ENCODE measurements around the gene NUP210L. TPM values are rescaled to one million over a fixed set of nuclear protein-coding genes. Genes with fewer than 3 reads are reported as not detected.
A peak's percentile ranks its signal among the peaks of the same experiment; 100 is the strongest.

NUP210L gene
- total and polyA plus RNA-seq, 2 of the 13 experiments (the other 11 are each of a cell fraction or from before 2014, with no cell fraction given), result not detected

DNA sequence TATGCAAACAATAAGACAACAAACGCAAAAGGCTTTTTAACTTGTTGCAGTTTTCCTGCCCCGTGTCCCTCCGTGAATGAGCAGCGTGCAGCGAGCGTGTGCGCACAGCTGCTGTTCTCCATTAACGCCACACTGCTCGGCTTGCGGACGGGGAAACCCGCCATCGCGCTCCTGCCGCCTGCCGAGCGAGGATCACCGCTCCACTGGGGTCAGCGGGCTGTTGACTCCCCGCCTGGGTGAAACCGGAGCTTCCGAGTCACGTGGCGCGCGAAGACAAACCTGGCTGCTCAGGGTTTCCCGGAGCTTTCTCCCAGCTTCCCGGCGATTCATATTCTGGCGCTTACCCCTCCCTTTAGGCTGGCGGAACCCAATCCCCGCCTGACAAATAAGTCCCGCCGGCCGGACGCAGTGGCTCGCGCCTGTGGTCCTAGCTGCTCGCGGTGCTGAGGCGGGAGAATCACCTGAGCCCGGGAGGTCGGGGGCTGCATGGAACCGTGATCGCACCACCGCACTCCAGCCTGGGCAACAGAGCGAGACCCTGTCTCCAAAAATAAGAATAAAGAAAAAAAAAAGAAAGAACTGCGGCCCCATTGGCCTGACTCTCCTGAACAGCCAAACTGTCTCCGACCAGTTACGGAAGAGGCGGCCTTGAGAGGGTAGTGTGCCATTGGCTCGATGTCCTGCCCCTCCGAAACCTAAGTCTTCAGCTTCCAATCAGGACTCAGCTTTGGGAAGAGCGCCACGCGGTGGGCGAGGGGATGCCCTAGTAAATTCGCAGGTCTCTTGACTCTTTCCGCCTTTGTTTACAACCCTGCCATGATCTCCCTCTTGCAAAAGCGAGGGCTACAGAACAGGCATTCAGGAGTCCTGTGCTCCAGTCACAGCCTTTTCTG, 187.5 kb downstream of the NUP210L start, which contains the start of gene CREB3L4 (continued):
- TF ChIP-seq HNF4A (CRISPR knock-in tag; IDR thresholded peaks at IDR 0.05) (peak; percentile 11; the same call in 1 of the 2 replicates), MED13 (CRISPR knock-in tag; IDR thresholded peaks at IDR 0.05) (no peak), NCOR1 (IDR thresholded peaks at IDR 0.05; ENCODE audit: borderline replicate concordance, low read length) (0 out of 2 replicates have a peak, but pooled peaks have one; percentile 9), ZFP36 (IDR thresholded peaks at IDR 0.05; ENCODE audit: borderline replicate concordance, low read depth, low read length, partially characterized antibody) (no peak), ZNF607 (CRISPR knock-in tag; IDR thresholded peaks at IDR 0.05; ENCODE audit: borderline replicate concordance) (peak; percentile 88), ZSCAN12 (CRISPR knock-in tag; IDR thresholded peaks at IDR 0.05) (no peak; the same call in 1 of the 2 replicates), CHD2 (IDR thresholded peaks at IDR 0.05; ENCODE audit: low read depth, low read length) (no peak; the same call in none of the 2 replicates), NR2F1 (CRISPR knock-in tag; IDR thresholded peaks at IDR 0.05) (peak in 1 of 2 experiments; percentile 67; a peak in 2 of 4 replicates), ZNF670 (CRISPR knock-in tag; IDR thresholded peaks at IDR 0.05; ENCODE audit: borderline replicate concordance) (0 out of 2 replicates have a peak, but pooled peaks have one; percentile 59), NCOA2 (CRISPR knock-in tag; IDR thresholded peaks at IDR 0.05) (peak; percentile 58; the same call in 1 of the 2 replicates), MAX (IDR thresholded peaks at IDR 0.05) (peak; percentile 94), HBP1 (CRISPR knock-in tag; IDR thresholded peaks at IDR 0.05; ENCODE audit: low read depth) (peak; percentile 50; the same call in 1 of the 2 replicates), XRCC5 (optimal IDR thresholded peaks at IDR 0.05; ENCODE audit: low read length) (peak; percentile 12), ZNF234 (CRISPR knock-in tag; conservative IDR thresholded peaks at IDR 0.05) (peak; percentile 79; the same call in 1 of the 2 replicates), ZSCAN20 (CRISPR knock-in tag; IDR thresholded peaks at IDR 0.05; ENCODE audit: borderline replicate concordance) (no peak), ELF4 (CRISPR knock-in tag; IDR thresholded peaks at IDR 0.05; ENCODE audit: borderline replicate concordance) (peak; percentile 78; the same call in 1 of the 2 replicates)
- TF ChIP-seq, protein P1, sequence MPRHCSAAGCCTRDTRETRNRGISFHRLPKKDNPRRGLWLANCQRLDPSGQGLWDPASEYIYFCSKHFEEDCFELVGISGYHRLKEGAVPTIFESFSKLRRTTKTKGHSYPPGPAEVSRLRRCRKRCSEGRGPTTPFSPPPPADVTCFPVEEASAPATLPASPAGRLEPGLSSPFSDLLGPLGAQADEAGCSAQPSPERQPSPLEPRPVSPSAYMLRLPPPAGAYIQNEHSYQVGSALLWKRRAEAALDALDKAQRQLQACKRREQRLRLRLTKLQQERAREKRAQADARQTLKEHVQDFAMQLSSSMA (CRISPR knock-in tag; IDR thresholded peaks at IDR 0.05), result peak; percentile 68
- TF ChIP-seq, protein P2, sequence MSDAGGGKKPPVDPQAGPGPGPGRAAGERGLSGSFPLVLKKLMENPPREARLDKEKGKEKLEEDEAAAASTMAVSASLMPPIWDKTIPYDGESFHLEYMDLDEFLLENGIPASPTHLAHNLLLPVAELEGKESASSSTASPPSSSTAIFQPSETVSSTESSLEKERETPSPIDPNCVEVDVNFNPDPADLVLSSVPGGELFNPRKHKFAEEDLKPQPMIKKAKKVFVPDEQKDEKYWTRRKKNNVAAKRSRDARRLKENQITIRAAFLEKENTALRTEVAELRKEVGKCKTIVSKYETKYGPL (CRISPR knock-in tag; IDR thresholded peaks at IDR 0.05), result peak; percentile 34; the same call in 1 of the 2 replicates
- TF ChIP-seq, protein P3, sequence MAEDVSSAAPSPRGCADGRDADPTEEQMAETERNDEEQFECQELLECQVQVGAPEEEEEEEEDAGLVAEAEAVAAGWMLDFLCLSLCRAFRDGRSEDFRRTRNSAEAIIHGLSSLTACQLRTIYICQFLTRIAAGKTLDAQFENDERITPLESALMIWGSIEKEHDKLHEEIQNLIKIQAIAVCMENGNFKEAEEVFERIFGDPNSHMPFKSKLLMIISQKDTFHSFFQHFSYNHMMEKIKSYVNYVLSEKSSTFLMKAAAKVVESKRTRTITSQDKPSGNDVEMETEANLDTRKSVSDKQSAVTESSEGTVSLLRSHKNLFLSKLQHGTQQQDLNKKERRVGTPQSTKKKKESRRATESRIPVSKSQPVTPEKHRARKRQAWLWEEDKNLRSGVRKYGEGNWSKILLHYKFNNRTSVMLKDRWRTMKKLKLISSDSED (CRISPR knock-in tag; IDR thresholded peaks at IDR 0.05), result no peak

Measured in HepG2 (cell line).